Measurements from ENCODE around the gene MPG. TPM values are rescaled to one million over a fixed set of nuclear protein-coding genes. Genes with fewer than 3 reads are reported as not detected.

The MPG gene
- total RNA-seq, 1 donor from 2014 or later = 50.0 TPM

DNA sequence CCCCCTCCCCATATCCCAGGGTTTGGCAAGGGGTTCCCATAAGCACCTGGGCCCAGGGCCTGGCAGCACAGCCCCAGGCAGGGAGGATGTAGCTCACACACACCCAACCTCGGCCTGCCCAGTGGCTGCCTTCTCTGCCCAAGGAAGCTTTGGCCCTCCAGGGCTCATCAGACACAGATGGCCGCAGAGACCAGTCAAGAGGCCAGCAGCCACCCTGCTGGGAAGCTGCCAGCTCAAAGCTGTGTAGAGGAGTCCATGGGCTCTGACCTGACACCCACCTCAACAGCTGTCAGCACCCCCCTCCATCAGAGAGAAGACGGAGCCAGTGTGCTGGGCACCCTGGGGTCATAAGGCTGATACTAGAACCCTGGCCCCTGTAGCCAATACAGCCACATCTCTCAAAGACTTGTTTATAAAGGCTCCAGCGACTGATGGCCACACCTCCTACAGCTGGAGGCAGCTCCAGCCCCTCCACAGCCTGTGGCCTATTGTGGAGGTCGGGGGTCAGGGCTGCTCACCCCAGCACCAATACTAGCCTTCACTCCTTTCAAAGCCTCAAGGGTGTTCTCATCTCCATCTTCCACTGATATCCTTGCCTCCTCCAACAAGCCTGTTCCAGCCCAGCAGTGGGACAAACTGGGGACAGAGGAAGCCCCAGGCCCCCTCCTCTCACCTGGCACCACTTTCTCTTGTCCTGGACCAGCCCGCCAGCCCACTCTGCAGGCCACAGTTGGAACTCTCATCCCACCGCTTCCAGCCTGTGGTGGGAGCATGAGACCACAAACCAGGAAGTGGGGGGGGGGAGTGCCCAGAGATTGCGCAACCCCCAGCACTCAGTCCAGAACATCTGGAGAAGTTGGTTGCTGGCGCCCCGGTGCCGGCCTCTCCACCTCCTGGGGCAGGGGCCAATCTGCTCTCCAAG, 2.2 kb upstream of the MPG start:
- TF ChIP-seq, protein P1, sequence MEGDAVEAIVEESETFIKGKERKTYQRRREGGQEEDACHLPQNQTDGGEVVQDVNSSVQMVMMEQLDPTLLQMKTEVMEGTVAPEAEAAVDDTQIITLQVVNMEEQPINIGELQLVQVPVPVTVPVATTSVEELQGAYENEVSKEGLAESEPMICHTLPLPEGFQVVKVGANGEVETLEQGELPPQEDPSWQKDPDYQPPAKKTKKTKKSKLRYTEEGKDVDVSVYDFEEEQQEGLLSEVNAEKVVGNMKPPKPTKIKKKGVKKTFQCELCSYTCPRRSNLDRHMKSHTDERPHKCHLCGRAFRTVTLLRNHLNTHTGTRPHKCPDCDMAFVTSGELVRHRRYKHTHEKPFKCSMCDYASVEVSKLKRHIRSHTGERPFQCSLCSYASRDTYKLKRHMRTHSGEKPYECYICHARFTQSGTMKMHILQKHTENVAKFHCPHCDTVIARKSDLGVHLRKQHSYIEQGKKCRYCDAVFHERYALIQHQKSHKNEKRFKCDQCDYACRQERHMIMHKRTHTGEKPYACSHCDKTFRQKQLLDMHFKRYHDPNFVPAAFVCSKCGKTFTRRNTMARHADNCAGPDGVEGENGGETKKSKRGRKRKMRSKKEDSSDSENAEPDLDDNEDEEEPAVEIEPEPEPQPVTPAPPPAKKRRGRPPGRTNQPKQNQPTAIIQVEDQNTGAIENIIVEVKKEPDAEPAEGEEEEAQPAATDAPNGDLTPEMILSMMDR (conservative IDR thresholded peaks at IDR 0.05) = no peak
- Mint-ChIP-seq H3K4me3 (peak overlapping the region; percentile 86), H3K27ac (ENCODE audit: unreplicated experiment) (peak overlapping the region; percentile 86), H3K4me1 (peaks cover 57% of the 10 kb centered on the region), H3K36me3 (ENCODE audit: low read depth) (no peaks in the 10 kb centered on the region), H3K9me3 (no peaks in the 10 kb centered on the region), H3K27me3 (ENCODE audit: low read depth) (peaks cover 3% of the 10 kb centered on the region)
- DNase-seq (ENCODE audit: low read depth, low spot score) = peak; percentile 41

DNA sequence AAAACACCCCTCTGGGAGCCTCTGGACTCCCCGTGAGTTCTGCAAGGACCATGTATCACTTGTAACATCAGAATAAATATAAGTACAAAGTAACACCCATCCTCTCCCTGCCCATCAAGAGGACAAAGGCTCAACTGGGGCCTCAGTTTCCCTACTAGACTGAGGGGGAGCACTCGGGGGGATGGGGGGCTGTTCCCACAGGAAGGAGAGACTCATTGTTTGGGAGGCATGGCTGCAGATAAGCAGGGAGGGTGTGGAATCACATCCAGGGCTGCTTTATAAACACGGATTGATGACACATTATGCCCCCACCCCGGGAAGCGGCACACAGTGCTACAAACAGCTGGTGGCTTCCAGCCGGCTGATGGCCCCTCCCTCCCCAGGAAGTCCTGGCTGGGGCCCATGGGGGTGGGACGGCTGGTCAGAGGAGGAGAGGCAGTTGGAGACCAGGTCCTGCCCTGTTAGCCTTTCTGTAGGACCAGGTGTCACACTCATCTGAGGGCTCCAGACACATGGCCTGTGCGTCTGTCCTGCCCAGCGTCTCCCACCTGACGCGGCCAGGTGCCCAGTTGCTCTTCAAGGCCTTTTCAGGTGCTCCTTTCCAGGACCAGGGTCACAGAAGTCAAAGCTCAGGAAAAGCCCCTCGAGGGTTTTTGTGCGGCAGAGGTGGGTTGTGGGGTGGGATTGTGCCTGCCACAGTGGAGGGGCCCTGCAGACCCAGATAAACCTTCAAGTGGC, 1.3 kb upstream of the MPG start:
- peak overlapping the region; percentile 43 for H3K27ac Mint-ChIP-seq (ENCODE audit: unreplicated experiment)
- TF ChIP-seq, protein P1 (conservative IDR thresholded peaks at IDR 0.05) = no peak
- H3K4me1 Mint-ChIP-seq = peaks cover 51% of the 10 kb centered on the region
- peaks cover 3% of the 10 kb centered on the region for H3K27me3 Mint-ChIP-seq (ENCODE audit: low read depth)
- peak overlapping the region; percentile 86 for H3K4me3 Mint-ChIP-seq
- H3K36me3 Mint-ChIP-seq (ENCODE audit: low read depth) = no peaks in the 10 kb centered on the region
- no peaks in the 10 kb centered on the region for H3K9me3 Mint-ChIP-seq
- DNase-seq (ENCODE audit: low read depth, low spot score) = no peak

DNA sequence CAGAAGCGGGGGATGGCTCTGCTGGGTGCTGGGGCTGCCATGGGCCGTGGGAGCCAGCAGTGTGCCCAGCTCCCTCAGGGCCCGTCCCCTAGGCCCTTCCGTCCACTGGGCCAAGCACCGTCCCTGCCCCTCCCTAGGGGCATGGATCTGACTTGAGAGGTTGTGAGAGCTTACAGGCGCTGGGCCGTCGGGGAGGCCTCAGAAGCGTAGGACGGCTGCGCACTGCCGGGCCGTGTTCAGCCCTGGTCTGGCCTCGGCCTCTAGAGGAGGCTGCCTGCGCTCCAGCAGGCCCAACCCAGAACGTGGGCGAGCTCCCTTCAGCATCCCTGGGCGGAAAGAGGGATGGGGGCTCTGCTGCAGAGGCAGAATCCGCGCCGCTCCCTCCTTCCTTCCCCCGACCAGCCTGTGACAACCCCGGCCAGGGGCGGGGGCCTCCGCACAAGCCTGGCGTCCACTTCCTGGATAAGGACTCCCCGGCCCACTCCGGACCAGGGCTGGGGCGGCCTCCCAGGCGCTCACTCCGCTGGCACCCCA, 685 bp upstream of the MPG start:
- Mint-ChIP-seq H3K4me1 (peaks cover 51% of the 10 kb centered on the region), H3K4me3 (peak overlapping the region; percentile 86), H3K9me3 (no peaks in the 10 kb centered on the region), H3K27ac (ENCODE audit: unreplicated experiment) (no peak overlapping the region), H3K27me3 (ENCODE audit: low read depth) (peaks cover 3% of the 10 kb centered on the region), H3K36me3 (ENCODE audit: low read depth) (no peaks in the 10 kb centered on the region)
- DNase-seq (ENCODE audit: low read depth, low spot score) = peak; percentile 48
- TF ChIP-seq, protein P1 (conservative IDR thresholded peaks at IDR 0.05) = no peak

DNA sequence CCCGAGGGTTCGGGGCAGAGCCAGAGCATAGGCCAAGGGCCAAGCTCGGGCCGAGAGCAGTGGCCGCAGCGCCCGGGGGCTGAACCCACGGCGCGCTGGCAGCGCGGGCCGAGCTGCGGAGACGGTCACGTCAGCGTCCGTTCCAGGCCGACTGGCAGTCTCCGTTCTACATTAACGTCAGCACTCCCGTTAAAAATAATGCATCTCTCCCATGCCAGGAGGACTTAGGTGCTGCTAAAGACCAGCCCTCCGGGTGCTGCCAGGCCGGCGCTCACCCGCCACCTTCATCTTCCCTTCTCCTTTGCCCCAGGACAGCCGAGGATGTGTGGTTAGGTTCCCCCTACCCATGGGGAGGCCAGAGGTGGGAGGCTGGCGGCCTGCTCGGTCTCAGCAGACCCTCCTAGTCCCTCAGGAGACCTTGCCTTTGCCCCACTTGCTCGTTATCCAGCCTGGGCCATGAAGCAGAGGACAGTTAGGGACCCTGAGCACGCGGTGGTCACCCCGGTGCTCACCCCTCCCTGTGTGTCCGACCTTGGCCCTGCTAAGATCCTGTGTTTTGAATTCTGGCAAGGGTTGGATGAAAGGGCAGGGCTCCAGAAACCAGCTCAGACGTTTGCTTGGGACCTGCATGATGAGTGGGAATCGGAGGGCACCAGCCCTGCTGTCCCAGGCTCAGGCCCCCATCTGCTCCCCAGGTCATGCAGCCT, 572 bp downstream of the MPG start:
- TF ChIP-seq, protein P1 (conservative IDR thresholded peaks at IDR 0.05) = no peak
- Mint-ChIP-seq H3K36me3 (ENCODE audit: low read depth) (no peaks in the 10 kb centered on the region), H3K27me3 (ENCODE audit: low read depth) (no peaks in the 10 kb centered on the region), H3K4me3 (peak overlapping the region; percentile 90), H3K9me3 (no peaks in the 10 kb centered on the region), H3K4me1 (peaks cover 44% of the 10 kb centered on the region), H3K27ac (ENCODE audit: unreplicated experiment) (peak overlapping the region; percentile 90)
- no peak for DNase-seq (ENCODE audit: low read depth, low spot score)

All from neural crest cell (in vitro differentiated cells).